C4-2B (cell line): Measurements from ENCODE around the gene FBXW2.

ENCODE experiments used
- CTCF ChIP-seq: fragments of 450-650 bp; conservative IDR thresholded peaks from 2 replicates; pipeline ENCODE4 v1.5.1; 2017; ENCODE audit warnings: mild to moderate bottlenecking
- ZFX ChIP-seq: fragments of 450-650 bp; IDR thresholded peaks from 2 replicates; pipeline ENCODE4 v1.6.1; 2017

GRCh38 chr9:120725907-120726306 lies 67.3 kb downstream of the FBXW2 start:
- TF ChIP-seq CTCF (no peak), ZFX (no peak)
